Brain microvascular endothelial cell (primary cell): ENCODE measurements around the gene ADCY5.

Experiments used
- DNase-seq: peaks from one replicate; pipeline ENCODE4 v3.0.0-alpha.2; 2020
- H3K27ac ChIP-seq: fragments of 250-450 bp; sonication (Bioruptor Pico); 2 replicates; pipeline ENCODE4 v1.5.1; 2020; ENCODE audit warnings: mild to moderate bottlenecking, moderate library complexity
- H3K27me3 ChIP-seq: fragments of 250-450 bp; sonication (Bioruptor Pico); replicated peaks from 2 replicates; pipeline ENCODE4 v1.5.1; 2020; ENCODE audit warnings: mild to moderate bottlenecking
- H3K36me3 ChIP-seq: fragments of 250-450 bp; sonication (Bioruptor Pico); replicated peaks from 2 replicates; pipeline ENCODE4 v1.5.1; 2020; ENCODE audit warnings: mild to moderate bottlenecking
- H3K4me3 ChIP-seq: 2 replicates; pipeline ENCODE4 v1.5.1; 2011; ENCODE audit warnings: low read depth, mild to moderate bottlenecking, control low read depth, low read length, moderate library complexity
- in situ Hi-C: cut with HindIII; loops from 2 replicates; pipeline ENCODE4 v1.10.0; 2017; ENCODE audit warnings: low sequenced_read_pairs, low pct_ligation_motif_present
- TF ChIP-seq, protein P1 (sequence below): IDR thresholded peaks from 2 replicates; pipeline ENCODE4 v1.5.1; 2011; ENCODE audit warnings: low read depth, mild to moderate bottlenecking, moderate library complexity, low read length, control low read depth, inconsistent platforms; ENCODE audit errors: missing control alignments

The ADCY5 gene

GRCh38 chr3:123389628-123389918, 59.3 kb downstream of the ADCY5 start:
- no peak for DNase-seq
- in situ Hi-C loops = no loop called here
- Histone ChIP-seq H3K4me3 (no peak overlapping the region), H3K27ac (no peak overlapping the region), H3K27me3 (peaks cover 11% of the 10 kb centered on the region), H3K36me3 (no peaks in the 10 kb centered on the region)
- TF ChIP-seq, protein P1, sequence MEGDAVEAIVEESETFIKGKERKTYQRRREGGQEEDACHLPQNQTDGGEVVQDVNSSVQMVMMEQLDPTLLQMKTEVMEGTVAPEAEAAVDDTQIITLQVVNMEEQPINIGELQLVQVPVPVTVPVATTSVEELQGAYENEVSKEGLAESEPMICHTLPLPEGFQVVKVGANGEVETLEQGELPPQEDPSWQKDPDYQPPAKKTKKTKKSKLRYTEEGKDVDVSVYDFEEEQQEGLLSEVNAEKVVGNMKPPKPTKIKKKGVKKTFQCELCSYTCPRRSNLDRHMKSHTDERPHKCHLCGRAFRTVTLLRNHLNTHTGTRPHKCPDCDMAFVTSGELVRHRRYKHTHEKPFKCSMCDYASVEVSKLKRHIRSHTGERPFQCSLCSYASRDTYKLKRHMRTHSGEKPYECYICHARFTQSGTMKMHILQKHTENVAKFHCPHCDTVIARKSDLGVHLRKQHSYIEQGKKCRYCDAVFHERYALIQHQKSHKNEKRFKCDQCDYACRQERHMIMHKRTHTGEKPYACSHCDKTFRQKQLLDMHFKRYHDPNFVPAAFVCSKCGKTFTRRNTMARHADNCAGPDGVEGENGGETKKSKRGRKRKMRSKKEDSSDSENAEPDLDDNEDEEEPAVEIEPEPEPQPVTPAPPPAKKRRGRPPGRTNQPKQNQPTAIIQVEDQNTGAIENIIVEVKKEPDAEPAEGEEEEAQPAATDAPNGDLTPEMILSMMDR = no peak

GRCh38 chr3:123388811-123389627, 59.9 kb downstream of the ADCY5 start:
- Histone ChIP-seq H3K27ac (no peak overlapping the region), H3K4me3 (no peak overlapping the region), H3K27me3 (peaks cover 11% of the 10 kb centered on the region), H3K36me3 (no peaks in the 10 kb centered on the region)
- no peak for DNase-seq
- TF ChIP-seq, protein P1 = no peak
- in situ Hi-C loops = no loop called here

- Histone ChIP-seq H3K27ac (no peak overlapping the region), H3K27me3 (peaks cover 11% of the 10 kb centered on the region), H3K36me3 (no peaks in the 10 kb centered on the region), H3K4me3 (no peak overlapping the region)
- DNase-seq = no peak
- TF ChIP-seq, protein P1 = no peak
- in situ Hi-C loops = no loop called here
These were observed 60.8 kb downstream of the ADCY5 start for GRCh38 chr3:123388042-123388441.

- TF ChIP-seq, protein P1 = no peak
- in situ Hi-C loops = no loop called here
- no peak for DNase-seq
- H3K4me3 ChIP-seq = no peak overlapping the region
- peaks cover 11% of the 10 kb centered on the region for H3K27me3 ChIP-seq
- H3K27ac ChIP-seq = no peak overlapping the region
- no peaks in the 10 kb centered on the region for H3K36me3 ChIP-seq
These were observed 61.4 kb downstream of the ADCY5 start for GRCh38 chr3:123387532-123387931.

GRCh38 chr3:123386477-123387040, 62.3 kb downstream of the ADCY5 start:
- no peak for DNase-seq
- TF ChIP-seq, protein P1 = no peak
- no peaks in the 10 kb centered on the region for H3K36me3 ChIP-seq

GRCh38 chr3:123385981-123386380, 62.9 kb downstream of the ADCY5 start:
- in situ Hi-C loops = no loop called here
- H3K27me3 ChIP-seq = peaks cover 11% of the 10 kb centered on the region
- H3K36me3 ChIP-seq = no peaks in the 10 kb centered on the region
- no peak for DNase-seq
- no peak overlapping the region for H3K4me3 ChIP-seq
- TF ChIP-seq, protein P1 = no peak
- no peak overlapping the region for H3K27ac ChIP-seq

More at GRCh38 chr3:123386477-123387040, 62.3 kb downstream of the ADCY5 start:
- in situ Hi-C loops = no loop called here
- H3K27me3 ChIP-seq = peaks cover 11% of the 10 kb centered on the region
- H3K27ac ChIP-seq = no peak overlapping the region
- H3K4me3 ChIP-seq = no peak overlapping the region
